HG03280 (cell line): ENCODE measurements around the gene ZFAND3.
"Not testable (repeated sequence)": the region's sequence is repeated elsewhere in the genome, so short reads cannot be mapped to it uniquely, and the experiment has no call there.

Source experiments
- ATAC-seq: cut with Tn5 transposase; IDR thresholded peaks from one replicate; pipeline ENCODE4 v1.9.1; 2021; ENCODE audit warnings: mild to moderate bottlenecking, moderate library complexity; ENCODE audit not compliant: unreplicated experiment

The ZFAND3 gene

GRCh38 chr6:37862430-37862829 is 42.9 kb downstream of the ZFAND3 start:
- no peak for ATAC-seq

GRCh38 chr6:37862992-37863391 is 43.5 kb downstream of the ZFAND3 start:
- ATAC-seq = no peak

GRCh38 chr6:37864250-37864649 is 44.7 kb downstream of the ZFAND3 start:
- no peak for ATAC-seq

GRCh38 chr6:37865504-37865903 is 46.0 kb downstream of the ZFAND3 start:
- ATAC-seq = no peak

GRCh38 chr6:37866590-37867507 is 47.3 kb downstream of the ZFAND3 start:
- no peak for ATAC-seq

- no peak for ATAC-seq
Observed at GRCh38 chr6:37867756-37868446, 48.4 kb downstream of the ZFAND3 start.

GRCh38 chr6:37868447-37868825 is 48.9 kb downstream of the ZFAND3 start:
- ATAC-seq = no peak

GRCh38 chr6:37871616-37872372 is 52.3 kb downstream of the ZFAND3 start:
- ATAC-seq = no peak

- ATAC-seq = no peak
Observed at GRCh38 chr6:37872373-37872745, 52.8 kb downstream of the ZFAND3 start.

- no peak for ATAC-seq
Observed at GRCh38 chr6:37874726-37875125, 55.2 kb downstream of the ZFAND3 start.

- ATAC-seq = no peak
Observed at GRCh38 chr6:37875561-37876309, 56.2 kb downstream of the ZFAND3 start.

GRCh38 chr6:37876843-37877242 is 57.3 kb downstream of the ZFAND3 start:
- ATAC-seq = no peak

- no peak for ATAC-seq
Observed at GRCh38 chr6:37877373-37878149, 58.0 kb downstream of the ZFAND3 start.

- no peak for ATAC-seq
Observed at GRCh38 chr6:37878150-37878710, 58.7 kb downstream of the ZFAND3 start.

GRCh38 chr6:37880602-37881001 is 61.1 kb downstream of the ZFAND3 start:
- ATAC-seq = not testable (repeated sequence)

GRCh38 chr6:37882292-37882691 is 62.8 kb downstream of the ZFAND3 start:
- ATAC-seq = no peak

GRCh38 chr6:37882724-37883413 is 63.3 kb downstream of the ZFAND3 start:
- ATAC-seq = no peak

GRCh38 chr6:37884548-37884947 is 65.0 kb downstream of the ZFAND3 start:
- ATAC-seq = no peak

GRCh38 chr6:37889051-37889450 is 69.5 kb downstream of the ZFAND3 start:
- no peak for ATAC-seq
